GM21786 (cell line): ENCODE measurements around the gene LINC00305.

Experiments
- ATAC-seq: cut with Tn5 transposase; IDR thresholded peaks from one replicate; pipeline ENCODE4 v1.9.1; 2021; ENCODE audit not compliant: unreplicated experiment

LINC00305 gene

DNA sequence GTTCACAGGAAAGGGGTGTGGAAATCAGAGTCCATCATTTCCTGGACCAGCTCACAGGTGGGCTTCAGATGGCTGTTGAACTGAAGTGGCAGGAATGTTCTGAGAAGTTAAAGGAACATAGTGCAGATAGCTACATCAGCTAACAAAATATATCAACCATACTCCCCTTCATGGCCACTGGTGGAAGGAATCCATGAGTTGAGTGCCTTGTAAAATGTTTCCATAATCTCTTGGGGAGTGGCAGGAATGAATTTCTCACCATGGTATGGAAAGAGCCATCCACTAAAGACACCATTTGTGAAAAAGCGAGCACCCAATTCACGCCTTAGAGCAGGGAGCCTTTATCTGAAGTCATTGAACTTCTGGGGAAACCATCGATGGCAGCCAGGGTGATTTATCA, at the start of gene LINC00305:
Gene LINC00305, minus strand, starts transcription at position 101 of the 400 bp plus-strand sequence.
- no peak for ATAC-seq

GRCh38 chr18:64191069-64191468, 42.2 kb upstream of the LINC00305 start:
- no peak for ATAC-seq

GRCh38 chr18:64185987-64186386, 37.1 kb upstream of the LINC00305 start:
- no peak for ATAC-seq

GRCh38 chr18:64183665-64184064, 34.8 kb upstream of the LINC00305 start:
- ATAC-seq, result no peak

DNA sequence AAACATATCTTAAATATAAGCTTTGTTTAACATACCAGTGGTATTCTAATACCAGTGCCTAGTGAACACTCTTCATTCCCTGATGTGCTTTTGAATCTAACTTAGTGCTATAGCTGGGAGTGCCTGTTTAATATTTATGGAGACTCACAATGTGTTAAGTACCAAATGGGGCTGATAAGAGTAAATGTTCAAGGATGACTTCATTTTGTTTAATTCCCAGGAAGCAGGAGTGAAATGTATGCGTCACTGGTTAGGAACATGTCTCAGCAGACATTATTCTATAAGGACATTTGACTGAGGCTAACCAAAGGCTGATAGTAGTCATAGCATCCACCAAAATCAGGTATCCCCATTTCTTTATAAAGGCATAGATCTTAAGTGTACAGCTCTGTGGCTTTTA, 31.7 kb upstream of the LINC00305 start:
- ATAC-seq, result no peak

- no peak for ATAC-seq
These were observed 31.3 kb upstream of the LINC00305 start for GRCh38 chr18:64180171-64180570.

DNA sequence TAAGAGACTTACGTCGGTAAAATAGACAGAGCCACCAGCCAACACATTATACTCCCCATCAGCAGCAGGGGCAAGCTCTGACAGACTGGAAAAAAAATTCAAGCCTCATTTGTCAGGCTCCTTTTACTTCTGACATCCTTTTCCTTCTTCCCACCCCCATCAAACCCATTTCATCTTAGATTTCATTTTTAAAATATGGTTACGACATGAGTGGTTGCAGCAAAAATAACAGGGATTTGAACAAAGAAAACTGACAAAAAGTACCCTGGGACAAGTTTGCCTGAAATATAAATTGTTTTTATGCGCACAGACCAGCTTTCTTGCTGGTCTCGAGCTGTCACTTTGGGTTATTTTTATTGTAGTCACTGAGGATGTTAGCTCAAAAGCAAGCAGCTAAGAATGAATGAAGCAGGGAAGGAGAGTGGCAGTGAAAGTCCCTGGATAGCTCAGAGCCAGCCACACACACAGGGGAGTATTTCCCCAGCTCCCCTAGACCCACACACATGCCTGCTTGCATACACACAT, 30.7 kb upstream of the LINC00305 start:
- no peak for ATAC-seq

- ATAC-seq, result no peak
These were observed 30.0 kb upstream of the LINC00305 start for GRCh38 chr18:64178860-64179259.

- ATAC-seq, result no peak
These were observed 26.5 kb upstream of the LINC00305 start for GRCh38 chr18:64175432-64175831.

GRCh38 chr18:64171576-64171975, 22.7 kb upstream of the LINC00305 start:
- ATAC-seq, result no peak

DNA sequence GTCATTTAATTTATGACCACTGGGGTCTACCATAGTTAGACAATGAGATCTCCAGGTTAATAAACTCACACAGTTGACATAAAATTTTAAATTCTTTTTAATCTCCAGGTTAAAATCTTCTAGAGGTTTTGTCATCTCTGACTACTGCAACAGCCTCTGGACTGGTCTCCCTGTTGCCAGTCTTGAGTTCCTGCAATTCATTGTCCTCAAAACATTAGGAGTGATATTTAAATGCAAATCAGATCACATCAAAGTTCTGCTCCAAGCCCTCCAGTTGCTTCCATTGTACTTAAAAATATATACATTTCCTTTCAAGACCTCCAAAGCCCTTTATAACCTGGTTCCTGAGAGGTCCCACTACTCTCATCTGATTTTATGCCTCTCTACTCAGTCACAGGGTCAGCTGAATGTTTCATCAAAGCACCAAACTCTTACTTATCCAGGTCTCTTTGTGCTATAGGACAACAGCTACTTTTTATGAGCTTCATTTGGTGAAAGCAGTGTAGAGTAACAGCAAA, 18.6 kb upstream of the LINC00305 start:
- ATAC-seq, result no peak

GRCh38 chr18:64165906-64166305, 17.0 kb upstream of the LINC00305 start:
- no peak for ATAC-seq

GRCh38 chr18:64164883-64165282, 16.0 kb upstream of the LINC00305 start:
- no peak for ATAC-seq

DNA sequence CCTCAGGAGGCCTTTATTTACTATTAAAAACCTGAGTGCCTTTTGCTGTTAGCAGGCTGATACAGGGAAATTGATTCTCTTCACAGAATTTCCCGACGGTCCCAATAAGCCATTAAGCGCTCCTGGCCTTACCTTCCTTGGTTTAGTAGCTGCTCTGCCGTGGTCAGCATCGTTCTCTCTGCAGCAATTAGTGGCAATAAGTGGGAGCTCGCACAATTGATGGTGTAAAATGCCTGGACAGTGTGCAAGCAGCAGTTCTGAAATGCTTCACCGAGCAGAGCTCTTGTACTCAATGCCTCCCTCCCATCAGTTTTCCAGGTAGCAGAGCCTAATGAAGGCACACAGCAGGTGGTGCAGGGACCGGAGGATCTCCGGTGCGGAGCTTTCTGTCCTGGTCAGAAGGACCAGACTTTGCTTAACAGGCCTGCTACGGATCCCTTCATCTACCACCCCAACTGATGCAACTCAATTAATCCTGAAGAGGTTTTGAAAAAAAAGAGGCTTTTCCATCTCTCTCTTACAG, 1.1 kb upstream of the LINC00305 start:
- no peak for ATAC-seq

- no peak for ATAC-seq
These were observed 6.0 kb downstream of the LINC00305 start for GRCh38 chr18:64142904-64143303.

GRCh38 chr18:64137914-64138313, 11.0 kb downstream of the LINC00305 start:
- no peak for ATAC-seq

DNA sequence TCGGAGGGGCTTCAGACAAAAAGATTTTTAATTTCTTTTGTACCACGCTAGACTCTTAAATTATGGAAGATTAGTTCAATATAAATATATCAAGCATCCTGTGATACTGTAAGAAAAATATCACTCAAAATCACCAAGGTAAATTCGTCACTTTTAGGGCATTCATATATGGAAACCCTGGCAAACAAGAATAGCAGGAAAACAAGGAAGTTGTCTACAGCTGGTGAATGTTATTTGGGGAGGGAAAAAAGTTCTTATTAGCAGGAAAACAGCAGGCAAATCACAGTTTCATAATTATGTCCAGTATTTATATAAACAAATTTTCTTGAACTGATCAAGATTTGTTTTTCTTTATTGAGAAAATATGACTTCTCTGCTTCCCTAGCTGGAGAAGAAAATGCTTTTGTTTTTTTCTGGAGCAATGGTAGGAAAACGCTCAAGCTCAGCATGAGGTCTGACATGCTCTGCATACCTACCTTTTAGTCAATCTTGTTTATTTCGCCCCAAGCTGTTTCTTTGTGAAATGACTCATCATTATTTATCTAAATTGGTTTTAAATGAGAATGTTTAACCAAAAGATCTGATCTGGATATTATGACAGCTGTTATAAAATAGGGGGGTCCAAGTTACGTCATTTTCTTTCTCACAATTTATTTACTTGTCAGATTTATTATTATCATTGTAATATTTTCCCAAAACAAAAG, 14.7 kb downstream of the LINC00305 start:
- ATAC-seq, result no peak

- no peak for ATAC-seq
These were observed 16.0 kb downstream of the LINC00305 start for GRCh38 chr18:64132871-64133270.

GRCh38 chr18:64131314-64131713, 17.6 kb downstream of the LINC00305 start:
- ATAC-seq, result no peak

DNA sequence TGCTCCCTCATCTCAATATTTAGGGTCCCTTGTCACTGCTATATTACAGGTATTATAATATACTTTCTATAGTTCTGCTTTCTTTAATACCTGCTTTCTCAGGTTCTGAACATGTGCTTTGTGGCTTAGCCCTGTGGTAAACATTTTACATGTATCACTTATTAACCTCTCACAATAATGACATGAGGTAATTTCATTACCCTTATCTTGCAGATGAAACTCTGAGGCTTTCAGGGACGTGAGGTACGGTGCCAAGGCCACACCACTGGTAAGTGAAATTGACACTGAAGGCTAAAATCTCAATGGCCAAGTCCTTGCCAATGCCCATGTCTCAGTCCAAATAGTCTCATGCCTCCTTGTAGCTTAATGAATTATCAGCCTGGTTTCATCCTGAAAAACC, 21.7 kb downstream of the LINC00305 start:
- ATAC-seq, result peak; percentile 88

GRCh38 chr18:64119916-64120315, 29.0 kb downstream of the LINC00305 start:
- ATAC-seq, result no peak

GRCh38 chr18:64118406-64118805, 30.5 kb downstream of the LINC00305 start:
- no peak for ATAC-seq
